Measurements from ENCODE around the gene DHRS13. TPM values are rescaled to one million over a fixed set of nuclear protein-coding genes. Genes with fewer than 3 reads are reported as not detected.

The DHRS13 gene, protein sequence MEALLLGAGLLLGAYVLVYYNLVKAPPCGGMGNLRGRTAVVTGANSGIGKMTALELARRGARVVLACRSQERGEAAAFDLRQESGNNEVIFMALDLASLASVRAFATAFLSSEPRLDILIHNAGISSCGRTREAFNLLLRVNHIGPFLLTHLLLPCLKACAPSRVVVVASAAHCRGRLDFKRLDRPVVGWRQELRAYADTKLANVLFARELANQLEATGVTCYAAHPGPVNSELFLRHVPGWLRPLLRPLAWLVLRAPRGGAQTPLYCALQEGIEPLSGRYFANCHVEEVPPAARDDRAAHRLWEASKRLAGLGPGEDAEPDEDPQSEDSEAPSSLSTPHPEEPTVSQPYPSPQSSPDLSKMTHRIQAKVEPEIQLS
- 3.8 and 4.6 TPM in 2 replicates for total RNA-seq (2012; rRNA removed)

DNA sequence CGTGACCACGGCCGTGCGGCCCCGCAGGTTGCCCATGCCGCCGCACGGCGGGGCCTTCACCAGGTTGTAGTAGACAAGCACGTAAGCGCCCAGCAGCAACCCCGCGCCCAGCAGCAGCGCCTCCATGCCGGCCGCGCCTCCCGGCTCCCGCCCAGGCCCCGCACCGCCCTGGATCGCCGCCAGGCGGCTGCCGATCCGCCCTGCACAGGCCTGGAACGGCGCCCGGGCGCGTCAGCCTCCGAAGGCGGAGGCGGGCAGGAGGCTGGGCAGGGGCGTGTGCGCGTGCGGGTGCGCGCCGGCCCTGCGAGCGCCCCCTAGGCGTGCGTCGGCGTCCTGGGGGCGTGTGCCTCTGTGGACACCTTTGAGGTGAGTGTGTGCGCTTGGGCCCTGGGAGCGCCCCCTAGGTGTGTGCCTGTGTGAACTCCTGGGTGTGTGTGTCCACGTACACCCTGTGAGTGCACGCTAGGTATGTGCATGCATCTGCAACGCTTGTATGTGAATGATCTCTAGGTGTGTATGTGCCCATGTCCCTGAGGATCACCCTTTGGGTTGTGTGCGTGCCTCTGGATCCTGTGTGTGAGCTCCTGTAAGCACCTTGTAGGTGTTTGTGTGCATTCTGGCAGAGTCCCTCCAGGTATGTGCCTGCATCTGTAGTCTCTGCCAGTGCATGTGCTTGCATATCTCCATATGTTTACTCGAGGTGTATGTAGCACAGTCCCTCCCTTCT lies at the start of gene DHRS13:
Gene DHRS13 (minus strand): TSS at position 261 of the 727 bp plus-strand sequence. CDS start 135 bp downstream, at position 126.
- Histone ChIP-seq H3K36me3 (ENCODE audit: insufficient read depth, low read length) (peaks cover 27% of the 10 kb centered on the region), H3K27me3 (ENCODE audit: control insufficient read depth, insufficient read depth, low read length) (no peaks in the 10 kb centered on the region), H3K9me3 (replicated peaks; ENCODE audit: low read length) (no peaks in the 10 kb centered on the region), H3K4me1 (ENCODE audit: control insufficient read depth, insufficient read depth, low read length) (peaks cover 8% of the 10 kb centered on the region), H3K4me2 (ENCODE audit: low read length) (peak within 1 kb of the TSS; percentile 99), H3K4me3 (ENCODE audit: low read length) (peak within 1 kb of the TSS; percentile 82), H3K9ac (ENCODE audit: low read depth, low read length) (peak within 1 kb of the TSS; percentile 66)

DNA sequence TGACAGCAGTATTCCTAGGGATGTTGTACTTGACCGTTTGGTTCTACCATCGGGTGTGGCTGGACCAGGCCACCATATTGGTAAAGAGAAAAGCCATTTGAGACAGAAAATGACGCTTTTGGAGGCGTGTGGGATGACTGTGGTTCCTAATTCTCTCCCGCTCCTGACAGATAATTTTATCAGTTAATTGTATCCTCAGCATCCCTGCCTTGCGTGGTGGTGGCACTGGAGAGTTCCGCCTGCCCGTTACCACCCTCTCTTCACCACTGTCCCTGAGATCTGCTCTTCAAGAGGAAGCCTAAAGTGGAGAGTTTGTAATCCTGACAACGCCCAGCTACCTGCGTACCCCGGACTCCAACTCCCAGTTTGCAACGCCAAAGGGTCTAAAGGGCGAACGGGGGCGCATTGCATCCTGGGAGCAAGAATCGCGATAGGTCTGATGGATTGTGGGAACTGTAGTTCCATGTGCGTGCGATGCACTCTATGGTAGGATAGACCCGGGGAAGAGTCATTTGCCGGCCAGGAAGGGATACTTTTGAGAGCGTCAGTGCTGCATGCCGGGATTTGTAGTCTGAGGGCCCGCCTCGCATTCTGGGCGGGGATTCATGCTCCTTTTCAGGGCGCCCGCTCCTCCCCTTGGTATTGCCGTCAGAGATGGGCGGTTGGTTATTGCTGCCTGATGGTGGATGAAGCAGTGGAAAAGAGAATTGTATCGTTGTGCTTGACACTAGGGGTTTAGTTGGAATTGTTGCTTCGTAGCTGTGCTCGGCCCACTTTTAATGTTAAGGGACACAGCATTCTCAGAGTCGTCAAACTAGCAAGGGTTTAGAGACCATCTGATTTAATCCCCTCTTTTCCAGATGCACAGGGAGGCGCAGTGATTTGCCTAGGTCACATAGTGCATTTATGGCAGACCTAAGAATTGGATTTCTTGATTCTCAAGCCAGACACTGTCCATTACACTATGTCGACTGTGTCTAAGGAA lies 49.4 kb upstream of the DHRS13 start:
- H3K4me3 ChIP-seq (ENCODE audit: low read length) = peak overlapping the region; percentile 73
- H3K9ac ChIP-seq (ENCODE audit: low read depth, low read length) = peak overlapping the region; percentile 83
- H3K4me1 ChIP-seq (ENCODE audit: control insufficient read depth, insufficient read depth, low read length) = peaks cover 21% of the 10 kb centered on the region
- no peaks in the 10 kb centered on the region for H3K9me3 ChIP-seq (replicated peaks; ENCODE audit: low read length)
- peaks cover 6% of the 10 kb centered on the region for H3K36me3 ChIP-seq (ENCODE audit: insufficient read depth, low read length)
- H3K27me3 ChIP-seq (ENCODE audit: control insufficient read depth, insufficient read depth, low read length) = no peaks in the 10 kb centered on the region
- H3K4me2 ChIP-seq (ENCODE audit: low read length) = peak overlapping the region; percentile 95

DNA sequence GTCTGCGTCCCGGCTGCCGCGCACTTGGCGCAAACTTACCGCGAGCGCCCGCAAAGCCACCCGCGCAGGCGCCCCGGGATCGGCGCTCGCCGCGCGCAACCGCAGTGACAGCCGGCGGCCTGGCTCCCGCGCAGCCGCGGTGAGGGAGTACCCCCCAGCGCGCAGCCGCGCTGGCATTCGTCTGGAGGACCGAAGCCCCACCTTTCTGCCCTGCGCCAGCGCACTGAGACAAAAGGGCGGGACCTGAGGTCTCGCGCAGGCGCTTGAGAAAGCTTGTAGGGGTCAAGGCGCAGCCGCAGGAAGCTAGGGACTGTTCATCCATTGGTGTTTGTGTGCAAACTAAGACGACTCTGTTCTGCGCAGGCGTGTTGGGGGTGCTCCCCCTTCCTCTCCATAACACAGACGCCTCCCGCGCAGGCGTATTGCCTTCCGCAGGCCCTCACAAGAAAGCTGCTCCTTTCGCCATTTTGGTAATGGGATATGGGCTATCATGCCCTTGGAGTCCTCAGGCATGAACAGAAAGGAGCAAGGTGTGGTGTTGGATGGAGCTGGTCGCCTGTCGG lies 48.6 kb upstream of the DHRS13 start, which contains the start of gene PHF12:
Gene PHF12 (minus strand): TSS at position 91 of the 563 bp plus-strand sequence. CDS start 558 bp downstream, outside the sequence.
- peak within 1 kb of the TSS; percentile 89 for H3K9ac ChIP-seq (ENCODE audit: low read depth, low read length)
- no peaks in the 10 kb centered on the region for H3K27me3 ChIP-seq (ENCODE audit: control insufficient read depth, insufficient read depth, low read length)
- peaks cover 7% of the 10 kb centered on the region for H3K36me3 ChIP-seq (ENCODE audit: insufficient read depth, low read length)
- peak within 1 kb of the TSS; percentile 95 for H3K4me2 ChIP-seq (ENCODE audit: low read length)
- H3K9me3 ChIP-seq (replicated peaks; ENCODE audit: low read length) = no peaks in the 10 kb centered on the region
- peak within 1 kb of the TSS; percentile 86 for H3K4me3 ChIP-seq (ENCODE audit: low read length)
- peaks cover 26% of the 10 kb centered on the region for H3K4me1 ChIP-seq (ENCODE audit: control insufficient read depth, insufficient read depth, low read length)

DNA sequence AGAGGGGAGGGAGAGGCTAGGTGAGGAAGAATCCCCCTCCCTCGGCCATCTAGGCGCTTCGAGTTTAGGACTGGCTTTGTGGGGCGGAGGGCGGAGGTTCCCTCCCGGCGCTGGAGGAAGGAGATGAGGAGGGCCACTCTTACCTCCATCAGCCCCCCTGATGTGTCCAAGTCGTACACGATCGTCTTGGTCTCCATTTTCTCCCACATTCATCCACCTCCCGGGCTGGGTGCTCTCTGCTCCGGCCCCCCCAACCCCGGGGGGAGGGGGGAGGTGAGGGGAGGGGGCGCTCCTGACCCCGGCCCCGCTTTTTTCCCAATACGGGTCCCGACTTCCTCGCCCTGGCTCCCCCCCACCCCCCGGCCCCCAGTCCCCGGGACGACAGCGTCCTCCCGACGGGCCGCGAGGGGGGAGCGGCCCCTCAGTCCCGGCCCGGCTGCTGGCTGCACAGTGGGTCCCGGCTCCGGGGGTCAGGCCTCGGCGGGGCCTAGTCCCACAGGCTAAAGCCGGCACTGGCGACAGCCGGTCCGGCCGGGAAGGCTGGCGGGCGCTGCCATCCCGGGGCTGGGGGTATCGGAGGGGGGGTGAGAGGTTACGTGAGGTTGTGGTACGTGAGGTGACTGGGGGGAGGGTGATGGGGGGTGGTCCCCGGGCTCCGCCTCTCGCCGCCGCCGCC lies 48.0 kb upstream of the DHRS13 start:
- Histone ChIP-seq H3K9me3 (replicated peaks; ENCODE audit: low read length) (no peaks in the 10 kb centered on the region), H3K27me3 (ENCODE audit: control insufficient read depth, insufficient read depth, low read length) (no peaks in the 10 kb centered on the region), H3K4me2 (ENCODE audit: low read length) (peak overlapping the region; percentile 85), H3K9ac (ENCODE audit: low read depth, low read length) (peak overlapping the region; percentile 89), H3K4me3 (ENCODE audit: low read length) (peak overlapping the region; percentile 86), H3K36me3 (ENCODE audit: insufficient read depth, low read length) (peaks cover 7% of the 10 kb centered on the region), H3K4me1 (ENCODE audit: control insufficient read depth, insufficient read depth, low read length) (peaks cover 32% of the 10 kb centered on the region)

- Histone ChIP-seq H3K36me3 (ENCODE audit: insufficient read depth, low read length) (peaks cover 7% of the 10 kb centered on the region), H3K4me2 (ENCODE audit: low read length) (peak overlapping the region; percentile 85), H3K4me1 (ENCODE audit: control insufficient read depth, insufficient read depth, low read length) (peaks cover 39% of the 10 kb centered on the region), H3K27me3 (ENCODE audit: control insufficient read depth, insufficient read depth, low read length) (no peaks in the 10 kb centered on the region), H3K9ac (ENCODE audit: low read depth, low read length) (peak overlapping the region; percentile 89), H3K4me3 (ENCODE audit: low read length) (peak overlapping the region; percentile 86), H3K9me3 (replicated peaks; ENCODE audit: low read length) (no peaks in the 10 kb centered on the region)
Measured at GRCh38 chr17:28950017-28950751, 47.3 kb upstream of the DHRS13 start.

GRCh38 chr17:28949185-28950016 lies 46.5 kb upstream of the DHRS13 start:
- Histone ChIP-seq H3K4me3 (ENCODE audit: low read length) (peak overlapping the region; percentile 86), H3K4me2 (ENCODE audit: low read length) (peak overlapping the region; percentile 85), H3K9me3 (replicated peaks; ENCODE audit: low read length) (no peaks in the 10 kb centered on the region), H3K27me3 (ENCODE audit: control insufficient read depth, insufficient read depth, low read length) (no peaks in the 10 kb centered on the region), H3K9ac (ENCODE audit: low read depth, low read length) (peak overlapping the region; percentile 89), H3K4me1 (ENCODE audit: control insufficient read depth, insufficient read depth, low read length) (peaks cover 44% of the 10 kb centered on the region), H3K36me3 (ENCODE audit: insufficient read depth, low read length) (peaks cover 7% of the 10 kb centered on the region)

DNA sequence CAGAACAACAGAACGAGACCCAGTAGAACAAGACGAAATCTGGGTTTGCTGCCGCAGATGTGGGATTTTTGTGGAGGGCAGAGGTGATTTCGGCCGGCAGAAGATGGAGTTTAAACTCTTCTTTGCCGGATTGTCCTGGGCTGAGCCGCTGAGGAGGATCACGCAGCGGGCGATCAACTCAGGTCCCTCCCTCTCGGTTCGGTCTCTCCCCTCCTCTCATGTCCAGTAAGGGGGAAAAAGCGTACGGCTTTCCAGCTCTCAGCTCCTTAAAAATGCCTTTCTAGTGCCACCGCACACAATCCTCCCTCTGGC lies 46.0 kb upstream of the DHRS13 start:
- peak overlapping the region; percentile 89 for H3K9ac ChIP-seq (ENCODE audit: low read depth, low read length)
- peaks cover 44% of the 10 kb centered on the region for H3K4me1 ChIP-seq (ENCODE audit: control insufficient read depth, insufficient read depth, low read length)
- peaks cover 7% of the 10 kb centered on the region for H3K36me3 ChIP-seq (ENCODE audit: insufficient read depth, low read length)
- no peaks in the 10 kb centered on the region for H3K27me3 ChIP-seq (ENCODE audit: control insufficient read depth, insufficient read depth, low read length)
- peak overlapping the region; percentile 86 for H3K4me3 ChIP-seq (ENCODE audit: low read length)
- H3K4me2 ChIP-seq (ENCODE audit: low read length) = peak overlapping the region; percentile 85
- no peaks in the 10 kb centered on the region for H3K9me3 ChIP-seq (replicated peaks; ENCODE audit: low read length)

- H3K4me3 ChIP-seq (ENCODE audit: low read length) = peak overlapping the region; percentile 86
- peaks cover 44% of the 10 kb centered on the region for H3K4me1 ChIP-seq (ENCODE audit: control insufficient read depth, insufficient read depth, low read length)
- H3K9me3 ChIP-seq (replicated peaks; ENCODE audit: low read length) = no peaks in the 10 kb centered on the region
- peaks cover 7% of the 10 kb centered on the region for H3K36me3 ChIP-seq (ENCODE audit: insufficient read depth, low read length)
- H3K9ac ChIP-seq (ENCODE audit: low read depth, low read length) = peak overlapping the region; percentile 89
- peak overlapping the region; percentile 85 for H3K4me2 ChIP-seq (ENCODE audit: low read length)
- no peaks in the 10 kb centered on the region for H3K27me3 ChIP-seq (ENCODE audit: control insufficient read depth, insufficient read depth, low read length)
Measured at GRCh38 chr17:28948342-28948741, 45.5 kb upstream of the DHRS13 start.

DNA sequence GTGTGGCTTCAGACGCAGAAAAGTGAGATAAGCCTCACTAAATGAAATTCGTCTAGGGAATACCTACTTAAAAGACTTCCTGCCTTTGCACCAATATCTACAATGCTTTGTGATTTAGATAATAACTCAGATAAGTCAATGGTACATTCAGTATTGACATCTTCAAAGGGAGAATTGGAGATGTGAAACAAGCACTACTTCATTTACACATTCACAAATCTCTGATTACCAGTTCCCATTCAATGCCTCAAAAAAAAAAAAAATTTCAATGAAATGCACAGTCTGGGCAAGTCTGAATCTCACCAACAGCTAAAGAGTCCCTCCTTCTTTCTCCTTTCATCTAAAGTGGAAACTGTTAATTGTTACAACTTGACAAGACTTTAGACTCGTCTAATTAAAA lies 44.8 kb upstream of the DHRS13 start:
- H3K4me3 ChIP-seq (ENCODE audit: low read length) = peak overlapping the region; percentile 86
- H3K27me3 ChIP-seq (ENCODE audit: control insufficient read depth, insufficient read depth, low read length) = no peaks in the 10 kb centered on the region
- peak overlapping the region; percentile 85 for H3K4me2 ChIP-seq (ENCODE audit: low read length)
- no peaks in the 10 kb centered on the region for H3K9me3 ChIP-seq (replicated peaks; ENCODE audit: low read length)
- peaks cover 12% of the 10 kb centered on the region for H3K36me3 ChIP-seq (ENCODE audit: insufficient read depth, low read length)
- peaks cover 41% of the 10 kb centered on the region for H3K4me1 ChIP-seq (ENCODE audit: control insufficient read depth, insufficient read depth, low read length)
- peak overlapping the region; percentile 89 for H3K9ac ChIP-seq (ENCODE audit: low read depth, low read length)

Measured in skeletal muscle satellite cell (primary cell).